Kidney (tissue), 14 donors: ENCODE measurements around the gene MOGAT1. TPM values are rescaled to one million over a fixed set of nuclear protein-coding genes. Genes with fewer than 3 reads are reported as not detected.
"Not testable (repeated sequence)": the region's sequence is repeated elsewhere in the genome, so short reads cannot be mapped to it uniquely, and the experiment has no call there.

Experiments used
- DNase-seq, 5 donors: peaks; one replicate each; pipeline ENCODE4 v3.0.0-alpha.2; 2013 to 2020
- FAIRE-seq: peaks from 2 replicates; lab custom pipeline; 2012; peaks lifted over from hg19 to GRCh38; lab: Jason Lieb, UNC
- H3K27ac ChIP-seq, 2 donors: one replicate each; pipeline ENCODE4 v1.7.0; 2013; ENCODE audit warnings: low read depth in 2 of 2, low read length in 2 of 2, inconsistent platforms in 1 of 2
- H3K27me3 ChIP-seq: one replicate; pipeline ENCODE4 v1.7.1; 2013; ENCODE audit warnings: low read length, inconsistent platforms; ENCODE audit not compliant: control insufficient read depth, insufficient read depth
- H3K36me3 ChIP-seq, 3 donors: one replicate each; pipeline versions ENCODE4 v1.7.0 to v1.7.1; 2013; ENCODE audit warnings: low read length in 3 of 3, control low read depth in 1 of 3, inconsistent platforms in 1 of 3; ENCODE audit not compliant: insufficient read depth in 3 of 3, control insufficient read depth in 2 of 3
- H3K4me1 ChIP-seq, 3 donors: one replicate each; pipeline versions ENCODE4 v1.7.0 to v1.7.1; 2013; ENCODE audit warnings: low read length in 3 of 3, inconsistent platforms in 1 of 3, low read depth in 1 of 3; ENCODE audit not compliant: control insufficient read depth in 2 of 3, insufficient read depth in 2 of 3
- H3K4me3 ChIP-seq, 3 donors: one replicate each; pipeline versions ENCODE4 v1.7.0 to v1.8.1; 2013; ENCODE audit warnings: low read length in 3 of 3, control low read depth in 1 of 3, inconsistent platforms in 1 of 3
- H3K9ac ChIP-seq, 3 donors: one replicate each; pipeline versions ENCODE4 v1.7.0 to v1.7.1; 2013; ENCODE audit warnings: low read length in 3 of 3, control low read depth in 1 of 3, inconsistent platforms in 1 of 3
- H3K9me3 ChIP-seq, 3 donors: one replicate each; pipeline versions ENCODE4 v1.7.0 to v1.7.1; 2013; ENCODE audit warnings: low read length in 3 of 3, control low read depth in 1 of 3, inconsistent platforms in 1 of 3; ENCODE audit not compliant: control insufficient read depth in 2 of 3, insufficient read depth in 1 of 3
- intact Hi-C: fragments of 100-400 bp; cut with DNase I; formaldehyde crosslinking; loops from one replicate; pipeline ENCODE4 v1.11.1; 2022
- polyA plus RNA-seq: library from polyadenylated mRNA; stranded (reverse); fragments of 350-450 nt; fragmentation: Illumina TruSeq; extraction: RNeasy Lipid Tissue Mini Kit (QIAGEN cat#74804); gene quantifications from one replicate; pipeline ENCODE4 v1.2.3, GENCODE V29; 2014; ENCODE audit warnings: low read depth, low replicate concordance; ENCODE audit not compliant: insufficient read depth
- total RNA-seq: library from RNA; stranded (reverse); fragmentation: NEBNext Ultra II Directional; extraction: Animal tissue kit (Norgen Biotek cat#: 25700); gene quantifications from one replicate; pipeline ENCODE4 v1.2.1, GENCODE V29; 2021
- TF ChIP-seq, protein P1 (sequence below): IDR thresholded peaks from 3 replicates; pipeline ENCODE4 v1.5.1; 2012; ENCODE audit warnings: mild to moderate bottlenecking, moderate library complexity, borderline replicate concordance; ENCODE audit not compliant: insufficient read depth; ENCODE audit errors: extremely low read depth
- donor health status: control.
- donor health status: control.
- donor health status: control.
- donor health status: control.
- donor health status: control.
- donor health status: DM: yes; HTN: yes; CAD: no.
- donor health status: Normal renal cell carcinoma (clear cell type).

Gene MOGAT1
- total and polyA plus RNA-seq, 2 donors from 2014 or later = not detected

DNA sequence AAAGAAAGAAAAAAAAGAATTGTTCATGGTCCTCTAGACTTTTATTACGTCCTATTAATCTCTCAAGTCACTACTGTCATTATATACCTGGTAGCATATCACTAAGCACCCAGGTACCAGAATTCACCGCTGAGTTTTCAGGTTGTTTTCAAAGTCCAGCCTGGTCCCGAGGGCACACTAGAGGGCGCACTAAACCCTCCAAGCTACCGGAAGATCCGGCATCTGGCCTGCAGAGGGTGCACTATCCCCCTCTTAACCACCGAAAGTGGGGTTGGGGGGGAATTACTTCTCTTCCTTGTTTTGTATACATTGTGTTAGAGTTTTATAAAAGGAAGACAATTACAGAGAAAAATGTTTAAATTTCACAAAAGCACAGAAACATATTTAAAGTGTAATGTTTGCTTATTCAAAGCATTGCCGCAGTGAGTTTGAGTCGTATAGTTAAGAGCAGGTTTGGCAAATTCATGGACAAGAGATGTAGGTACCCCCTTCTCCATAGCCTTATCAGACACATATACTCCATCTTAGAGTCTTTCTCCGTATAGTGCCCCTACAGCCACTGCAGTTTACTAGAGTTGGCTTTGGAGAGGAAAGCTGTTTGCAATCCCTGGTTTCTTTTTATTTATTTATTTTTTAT lies 19.2 kb downstream of the MOGAT1 start:
- Histone ChIP-seq H3K36me3 (no peaks in the 10 kb centered on the region), H3K27me3 (no peaks in the 10 kb centered on the region), H3K4me1 (no peaks in the 10 kb centered on the region), H3K4me3 (no peak overlapping the region), H3K27ac (no peak overlapping the region), H3K9me3 (no peaks in the 10 kb centered on the region), H3K9ac (no peak overlapping the region)
- FAIRE-seq = peak; percentile 33
- TF ChIP-seq, protein P1, sequence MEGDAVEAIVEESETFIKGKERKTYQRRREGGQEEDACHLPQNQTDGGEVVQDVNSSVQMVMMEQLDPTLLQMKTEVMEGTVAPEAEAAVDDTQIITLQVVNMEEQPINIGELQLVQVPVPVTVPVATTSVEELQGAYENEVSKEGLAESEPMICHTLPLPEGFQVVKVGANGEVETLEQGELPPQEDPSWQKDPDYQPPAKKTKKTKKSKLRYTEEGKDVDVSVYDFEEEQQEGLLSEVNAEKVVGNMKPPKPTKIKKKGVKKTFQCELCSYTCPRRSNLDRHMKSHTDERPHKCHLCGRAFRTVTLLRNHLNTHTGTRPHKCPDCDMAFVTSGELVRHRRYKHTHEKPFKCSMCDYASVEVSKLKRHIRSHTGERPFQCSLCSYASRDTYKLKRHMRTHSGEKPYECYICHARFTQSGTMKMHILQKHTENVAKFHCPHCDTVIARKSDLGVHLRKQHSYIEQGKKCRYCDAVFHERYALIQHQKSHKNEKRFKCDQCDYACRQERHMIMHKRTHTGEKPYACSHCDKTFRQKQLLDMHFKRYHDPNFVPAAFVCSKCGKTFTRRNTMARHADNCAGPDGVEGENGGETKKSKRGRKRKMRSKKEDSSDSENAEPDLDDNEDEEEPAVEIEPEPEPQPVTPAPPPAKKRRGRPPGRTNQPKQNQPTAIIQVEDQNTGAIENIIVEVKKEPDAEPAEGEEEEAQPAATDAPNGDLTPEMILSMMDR = peak; percentile 86
- peak; percentile 78 to 90 (median 81) for DNase-seq
- intact Hi-C loops = no loop called here

DNA sequence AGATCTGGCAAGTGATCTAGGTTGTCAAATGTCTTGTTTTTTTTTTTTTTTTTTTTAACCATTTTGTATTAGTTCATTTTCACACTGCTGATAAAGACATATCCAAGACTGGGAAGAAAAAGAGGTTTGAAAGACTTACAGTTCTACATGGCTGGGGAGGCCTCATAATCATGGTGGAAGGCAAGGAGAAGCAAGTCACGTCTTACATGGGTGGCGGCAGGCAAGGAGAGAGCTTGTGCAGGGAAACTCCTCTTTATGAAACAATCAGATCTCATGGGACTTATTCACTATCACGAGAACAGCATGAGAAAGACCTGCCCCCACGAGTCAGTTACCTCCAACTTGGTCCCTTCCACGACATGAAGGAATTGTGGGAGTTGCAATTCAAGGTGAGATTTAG lies 22.0 kb downstream of the MOGAT1 start:
- FAIRE-seq, H3K36me3 ChIP-seq, H3K27me3 ChIP-seq, H3K27ac ChIP-seq, intact Hi-C loops, H3K4me1 ChIP-seq, H3K9me3 ChIP-seq, H3K4me3 ChIP-seq, DNase-seq, H3K9ac ChIP-seq: not testable (repeated sequence)

DNA sequence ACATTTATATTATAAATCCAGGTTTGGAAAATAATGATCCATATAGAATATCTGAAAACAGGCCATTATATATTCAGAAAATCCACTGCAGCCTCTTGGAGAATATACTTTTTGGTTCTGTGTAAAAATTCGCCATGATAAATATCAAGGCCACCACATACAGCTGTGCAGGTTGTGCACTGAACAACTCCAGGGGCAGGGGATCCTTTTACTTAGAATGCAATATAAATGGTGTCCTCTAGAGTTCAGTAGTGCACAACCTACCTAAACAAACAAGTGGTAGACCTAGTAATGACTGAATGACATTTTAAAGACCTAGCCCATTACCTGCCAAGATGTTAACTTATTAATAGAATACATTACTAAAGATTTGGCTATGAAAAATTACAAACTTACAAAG lies 22.4 kb downstream of the MOGAT1 start:
- Histone ChIP-seq H3K9ac (no peak overlapping the region), H3K4me3 (no peak overlapping the region), H3K36me3 (no peaks in the 10 kb centered on the region), H3K27me3 (no peaks in the 10 kb centered on the region), H3K27ac (no peak overlapping the region), H3K4me1 (no peaks in the 10 kb centered on the region), H3K9me3 (no peaks in the 10 kb centered on the region)
- intact Hi-C loops = no loop called here
- DNase-seq = no peak
- no peak for FAIRE-seq
- TF ChIP-seq, protein P1 = no peak

DNA sequence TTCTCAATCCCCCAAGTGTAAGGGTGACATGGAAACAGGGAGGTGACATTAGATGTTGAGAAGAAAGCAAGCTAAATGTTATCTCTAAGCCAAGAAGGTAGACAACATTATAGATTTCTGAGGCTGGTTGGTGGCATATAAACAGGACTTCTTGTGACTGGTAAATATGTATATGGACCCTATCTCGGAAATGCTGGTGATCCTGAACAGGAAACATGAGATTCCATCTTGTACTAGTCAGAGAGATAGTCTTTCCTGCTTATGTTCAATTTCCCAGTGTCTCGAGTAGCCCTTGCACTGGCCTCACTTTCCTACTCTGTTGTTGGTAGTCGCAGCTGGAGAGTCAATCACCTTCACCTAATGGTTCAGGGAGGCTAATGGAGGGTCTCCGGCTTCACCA lies 26.8 kb downstream of the MOGAT1 start:
- intact Hi-C loops = no loop called here

More for the DNA sequence above, 26.8 kb downstream of the MOGAT1 start:
- TF ChIP-seq, protein P1 = no peak
- FAIRE-seq (no peak), DNase-seq (no peak)
- Histone ChIP-seq H3K9me3 (no peaks in the 10 kb centered on the region), H3K27ac (no peak overlapping the region), H3K36me3 (no peaks in the 10 kb centered on the region), H3K4me1 (no peaks in the 10 kb centered on the region), H3K27me3 (no peaks in the 10 kb centered on the region), H3K9ac (no peak overlapping the region), H3K4me3 (no peak overlapping the region)
